NCI-H345 (cell line): Measurements from ENCODE around the gene HADH.
A peak's percentile ranks its signal among the peaks of the same experiment; 100 is the strongest.
"Not testable (repeated sequence)": the region's sequence is repeated elsewhere in the genome, so short reads cannot be mapped to it uniquely, and the experiment has no call there.

Source experiments
- DNase-seq: peaks from one replicate; lab custom pipeline; 2025; lab: John Stamatoyannopoulos, UW

The HADH gene

GRCh38 chr4:108031427-108032083 lies 41.9 kb downstream of the HADH start:
- no peak for DNase-seq

DNA sequence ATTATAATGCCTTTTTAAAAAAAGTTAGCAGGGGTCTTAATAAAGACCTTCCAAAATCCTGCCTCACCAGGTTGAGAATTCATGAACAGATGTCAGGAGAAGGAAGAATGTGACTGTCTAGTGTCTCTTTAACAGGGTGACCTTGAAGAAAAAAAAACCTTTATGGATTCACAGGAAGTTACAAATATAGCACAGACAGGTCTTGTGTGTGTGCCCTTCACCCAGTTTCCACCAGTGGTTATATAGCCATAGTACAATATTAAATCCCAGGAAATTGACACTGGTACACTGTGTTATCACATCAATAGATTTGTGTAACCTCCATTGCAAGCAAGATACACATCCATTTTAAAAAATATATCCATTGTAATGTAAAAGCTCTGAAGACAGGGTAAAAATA lies 43.7 kb downstream of the HADH start:
- DNase-seq = no peak

DNA sequence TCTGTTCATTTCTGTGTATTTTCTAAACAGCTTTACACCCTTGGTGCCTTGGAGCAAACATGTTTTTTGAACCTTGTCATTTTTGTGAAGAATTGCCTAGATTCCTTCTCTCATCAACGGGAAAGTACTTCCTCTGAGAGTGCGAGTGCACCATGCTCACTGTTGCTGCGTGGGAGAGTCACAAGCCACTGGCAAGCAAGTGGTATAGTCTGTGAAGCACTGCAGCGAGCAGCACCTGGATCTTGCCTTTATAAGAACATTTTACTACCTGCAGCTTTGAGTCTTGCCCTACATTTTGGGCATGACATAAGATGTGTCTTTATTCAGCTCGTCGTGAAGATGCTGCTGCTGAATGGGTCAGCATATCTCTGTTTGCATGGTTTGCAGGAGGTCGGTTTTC lies 44.9 kb downstream of the HADH start:
- no peak for DNase-seq

DNA sequence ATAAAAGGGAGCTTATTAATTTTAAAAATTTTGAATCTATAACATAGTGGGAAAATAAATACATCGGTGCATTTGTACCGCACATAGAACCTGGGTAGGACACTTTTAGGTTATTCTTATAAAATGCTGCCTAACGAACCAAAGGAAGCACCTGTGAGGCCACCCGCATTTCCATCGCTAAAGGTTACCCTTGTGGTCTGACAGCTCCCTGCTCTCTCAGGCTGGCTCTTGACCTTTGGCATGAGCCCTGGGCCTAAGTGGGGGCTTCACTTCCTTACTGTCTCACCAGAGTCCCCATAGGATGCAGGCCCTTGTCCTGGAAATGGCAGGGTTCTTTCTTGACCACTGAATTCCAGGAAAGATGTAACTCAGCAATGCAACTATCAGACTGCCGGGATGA lies 46.0 kb downstream of the HADH start:
- DNase-seq = no peak

DNA sequence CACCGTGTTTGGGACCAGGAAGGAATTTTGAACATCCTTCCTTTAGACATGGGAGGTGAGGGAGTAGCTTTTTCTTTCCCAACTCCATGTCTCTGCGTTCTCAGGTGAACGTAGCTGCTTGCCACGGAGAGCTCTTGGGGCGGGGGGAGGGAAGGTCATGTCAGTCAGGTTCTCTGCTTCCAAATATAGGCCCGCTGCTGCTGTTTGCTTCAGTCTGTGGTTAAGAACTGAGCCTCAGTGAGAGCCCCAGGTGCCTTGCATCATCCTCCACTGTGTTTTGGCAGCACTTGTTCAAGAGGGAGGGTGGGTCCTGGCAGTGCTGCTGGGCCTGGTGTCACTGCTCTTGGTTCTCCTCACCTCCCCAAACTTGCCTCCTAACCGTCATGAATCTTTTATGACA lies 46.5 kb downstream of the HADH start:
- no peak for DNase-seq

GRCh38 chr4:108037884-108038283 lies 48.2 kb downstream of the HADH start:
- no peak for DNase-seq

- DNase-seq = no peak
Observed at GRCh38 chr4:108042927-108043326, 53.2 kb downstream of the HADH start.

- peak; percentile 86 for DNase-seq
Observed at GRCh38 chr4:108043526-108043925, 53.8 kb downstream of the HADH start.

GRCh38 chr4:108044951-108045686 lies 55.4 kb downstream of the HADH start:
- DNase-seq = no peak

GRCh38 chr4:108045687-108046024 lies 56.0 kb downstream of the HADH start:
- no peak for DNase-seq

- DNase-seq = no peak
Observed at GRCh38 chr4:108047199-108047598, 57.5 kb downstream of the HADH start.

GRCh38 chr4:108048157-108048556 lies 58.5 kb downstream of the HADH start:
- DNase-seq = no peak

DNA sequence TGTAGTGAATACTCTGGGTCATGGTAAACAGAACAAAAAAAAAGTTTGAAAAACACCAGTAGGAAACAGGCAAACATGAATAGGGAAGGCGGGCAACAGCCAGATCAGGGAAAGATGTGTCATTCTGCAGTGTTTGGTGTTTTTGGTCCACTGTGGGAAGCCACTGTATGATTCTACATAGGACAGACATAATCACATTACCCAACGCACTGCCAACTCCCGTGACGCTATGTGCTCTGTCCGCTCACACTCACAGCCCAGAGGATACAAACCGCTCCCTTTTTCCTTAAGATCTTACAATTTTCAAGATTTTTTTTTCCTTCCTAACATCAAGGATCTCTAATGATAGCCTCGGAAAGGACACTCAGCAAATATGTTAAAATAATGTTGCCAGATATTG lies 59.3 kb downstream of the HADH start:
- no peak for DNase-seq

- DNase-seq = no peak
Observed at GRCh38 chr4:108049406-108049805, 59.7 kb downstream of the HADH start.

GRCh38 chr4:108050166-108051111 lies 60.8 kb downstream of the HADH start:
- DNase-seq = not testable (repeated sequence)

DNA sequence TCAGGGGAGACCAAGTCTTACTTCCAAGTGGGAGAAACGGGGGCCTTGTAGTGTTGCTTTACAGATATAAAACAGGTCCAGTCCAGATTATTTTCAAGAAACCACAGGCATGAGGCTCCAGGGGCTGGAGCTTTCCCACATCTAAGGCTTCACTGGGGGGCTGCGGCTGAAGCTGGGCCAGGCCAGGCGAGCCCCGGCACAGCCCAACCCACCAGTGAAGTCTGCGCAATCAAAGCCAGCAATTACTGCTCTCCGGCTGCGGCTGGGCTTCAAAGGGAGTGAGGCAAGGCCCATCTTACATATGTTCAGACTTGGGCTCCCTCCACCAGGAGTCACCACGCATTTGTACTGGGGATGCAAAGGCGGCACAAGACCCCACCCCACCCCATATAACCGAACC lies 61.7 kb downstream of the HADH start:
- no peak for DNase-seq

GRCh38 chr4:108052558-108053120 lies 63.0 kb downstream of the HADH start:
- no peak for DNase-seq

- no peak for DNase-seq
Observed at GRCh38 chr4:108053251-108053711, 63.6 kb downstream of the HADH start.

GRCh38 chr4:108054025-108054638 lies 64.4 kb downstream of the HADH start:
- no peak for DNase-seq

DNA sequence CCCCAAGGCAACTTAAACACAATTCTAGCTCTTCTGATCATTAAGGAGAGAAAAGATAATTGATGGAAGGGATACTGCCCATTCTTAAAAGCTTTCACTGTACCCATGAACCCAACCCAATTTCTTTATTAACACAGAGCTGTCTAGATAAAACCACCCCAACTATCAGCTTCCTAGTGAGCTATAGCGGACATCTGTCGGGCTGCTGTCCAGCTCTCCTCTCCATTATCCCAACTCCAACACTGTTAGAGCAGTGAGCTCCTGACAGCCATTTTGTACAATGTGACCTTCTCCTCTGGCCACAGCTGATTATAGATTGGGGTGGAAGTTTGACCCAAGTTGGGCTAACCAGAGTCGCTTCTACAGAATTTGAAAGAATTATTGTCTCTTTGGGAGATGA lies 66.1 kb downstream of the HADH start:
- no peak for DNase-seq

DNA sequence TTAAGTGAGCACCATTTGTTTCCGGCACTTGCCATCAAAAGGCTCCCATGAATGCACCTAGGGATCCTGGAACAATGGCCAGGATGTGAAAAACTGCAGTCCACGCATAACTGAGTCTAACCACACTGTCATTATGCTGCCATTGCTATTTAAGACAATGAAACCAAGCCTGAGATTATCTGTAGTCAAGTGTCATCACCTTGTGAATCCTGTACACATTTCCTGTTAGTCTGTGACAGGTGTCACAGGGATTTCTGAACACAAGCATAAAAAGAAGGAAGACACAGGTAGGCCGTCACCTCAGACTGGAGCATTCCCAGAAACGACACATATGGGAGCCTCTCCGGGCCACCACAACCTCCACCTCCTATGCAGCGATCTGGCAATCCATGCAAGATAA lies 66.7 kb downstream of the HADH start:
- no peak for DNase-seq
